GM19395 (cell line): ENCODE results near the gene CHERP.
A peak's percentile ranks its signal among the peaks of the same experiment; 100 is the strongest.
"Not testable (repeated sequence)": the region's sequence is repeated elsewhere in the genome, so short reads cannot be mapped to it uniquely, and the experiment has no call there.

Experiments
- ATAC-seq: cut with Tn5 transposase; IDR thresholded peaks from one replicate; pipeline ENCODE4 v1.9.1; 2021; ENCODE audit warnings: mild to moderate bottlenecking, moderate library complexity; ENCODE audit not compliant: unreplicated experiment

CHERP gene

DNA sequence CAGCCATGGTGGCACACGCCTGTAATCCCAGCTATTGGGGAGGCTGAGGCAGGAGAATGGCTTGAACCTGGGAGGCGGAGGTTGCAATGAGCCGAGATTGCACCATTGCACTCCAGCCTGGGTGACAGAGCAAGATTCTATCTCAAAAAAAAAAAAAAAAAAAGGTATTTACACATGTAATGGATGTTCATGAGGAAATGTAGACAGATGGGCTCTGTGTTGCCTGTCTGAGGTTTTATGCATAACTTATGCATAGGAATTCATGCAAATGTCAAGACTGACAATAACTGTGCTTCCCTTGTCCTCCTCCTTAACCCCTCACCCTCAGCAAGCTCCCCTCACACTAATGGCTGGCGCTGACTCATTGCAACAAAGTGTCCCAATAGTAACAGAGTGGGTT, 55.8 kb downstream of the CHERP start:
- ATAC-seq = not testable (repeated sequence)

GRCh38 chr19:16482745-16483144, 59.5 kb downstream of the CHERP start:
- no peak for ATAC-seq

- ATAC-seq = no peak
Measured at GRCh38 chr19:16477311-16477710, 64.9 kb downstream of the CHERP start.

GRCh38 chr19:16476401-16476800, 65.8 kb downstream of the CHERP start:
- no peak for ATAC-seq

GRCh38 chr19:16473875-16474392, 68.3 kb downstream of the CHERP start:
- ATAC-seq = no peak

- ATAC-seq = no peak
Measured at GRCh38 chr19:16472992-16473391, 69.2 kb downstream of the CHERP start.

DNA sequence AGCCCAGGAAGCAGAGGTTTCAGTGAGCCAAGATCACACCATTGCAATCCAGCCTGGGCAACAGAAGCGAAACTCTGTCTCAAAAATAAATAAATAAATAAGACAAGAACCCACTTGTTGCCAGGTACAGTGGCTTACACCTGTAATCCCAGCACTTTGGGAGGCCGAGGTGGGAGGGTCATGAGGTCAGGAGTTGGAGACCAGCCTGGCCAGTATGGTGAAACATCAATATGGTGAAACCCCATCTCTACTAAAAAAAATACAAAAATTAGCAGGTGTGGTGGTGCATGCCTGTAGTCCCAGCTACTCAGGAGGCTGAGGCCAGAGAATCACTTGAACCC, 69.7 kb downstream of the CHERP start:
- ATAC-seq = not testable (repeated sequence)

DNA sequence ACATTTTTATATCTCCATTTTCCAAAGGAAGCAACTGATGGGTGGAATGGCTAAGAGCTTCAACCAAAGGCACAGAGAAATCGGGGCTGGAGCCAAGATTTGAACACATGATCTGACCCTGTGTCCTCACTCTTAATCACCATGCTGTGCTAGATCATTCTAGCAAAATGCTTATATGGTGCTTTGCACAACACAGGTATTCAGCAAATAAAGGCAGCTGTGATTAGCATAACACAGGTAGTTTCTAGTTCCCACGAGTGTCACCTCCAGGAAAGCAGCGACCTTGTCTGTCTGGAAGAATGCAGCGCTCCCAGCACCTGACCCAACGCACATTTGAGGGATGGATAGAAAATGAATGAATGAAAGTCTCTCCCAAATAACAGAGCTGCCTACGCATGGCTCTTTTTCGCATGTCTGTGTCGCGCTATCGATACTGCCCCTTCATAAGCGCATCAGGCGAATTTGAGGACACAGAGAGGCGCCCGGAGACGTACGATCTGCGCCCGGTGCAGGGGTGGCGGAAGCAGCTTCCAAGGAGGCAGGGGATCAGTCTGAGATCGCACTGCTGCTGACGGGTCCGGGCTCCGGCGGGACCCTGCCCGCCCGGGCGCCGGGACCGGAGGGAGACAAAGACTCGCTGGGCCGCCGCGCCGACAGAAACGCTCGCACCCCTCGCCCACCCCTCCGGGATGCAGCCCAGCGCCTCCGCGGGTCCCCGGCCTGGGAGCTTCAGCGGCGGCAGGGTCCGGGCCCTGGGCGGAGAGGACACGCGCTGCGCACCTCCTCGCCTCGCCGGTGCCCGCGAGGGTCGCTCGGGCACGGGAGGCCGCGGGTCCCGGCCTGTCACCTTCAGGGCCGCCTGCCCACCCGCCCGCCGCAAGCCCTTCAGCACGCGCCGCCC, 71.1 kb downstream of the CHERP start:
- ATAC-seq = peak; percentile 22

DNA sequence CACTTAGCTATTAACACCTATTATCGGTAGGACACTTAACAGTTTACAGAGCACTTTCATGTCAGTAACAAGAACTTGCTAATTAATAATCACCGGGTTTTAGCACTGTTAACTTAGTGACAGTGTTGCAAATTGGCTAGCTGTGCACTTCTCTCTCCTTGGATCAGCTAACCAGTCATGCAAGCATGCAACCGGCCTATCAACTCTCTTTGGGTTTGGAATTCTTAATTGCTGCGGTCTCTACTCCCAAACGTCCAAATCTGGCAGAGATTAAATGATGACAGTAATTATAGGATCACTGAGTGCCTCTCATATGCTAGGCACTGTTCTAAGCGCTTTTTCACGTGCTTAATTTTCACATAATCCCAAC, 71.7 kb downstream of the CHERP start:
- ATAC-seq = no peak
